T47D (cell line): ENCODE results near the gene TSPO.

Experiments
- DNase-seq, 2 experiments: peaks; one replicate each; pipeline versions ENCODE4 v3.0.0 to v3.0.0-alpha.2; 2011 to 2012; ENCODE audit warnings: low read depth in 1 of 2, low spot score in 1 of 2
- JUND ChIP-seq: IDR thresholded peaks from 2 replicates; pipeline ENCODE4 v1.6.1; 2012; ENCODE audit warnings: low read depth
- in situ Hi-C: cut with HindIII; loops from 2 replicates; pipeline ENCODE4 v1.10.0; 2016; ENCODE audit warnings: low sequenced_read_pairs, low pct_unique_long_range_greater_than_20kb

Gene TSPO

GRCh38 chr22:43197271-43197941, 46.0 kb downstream of the TSPO start:
- no peak for TF ChIP-seq JUND
- peak in 1 of 2 experiments; percentile 49 for DNase-seq

GRCh38 chr22:43198126-43198525, 46.8 kb downstream of the TSPO start:
- no peak for DNase-seq
- in situ Hi-C loops = no loop called here
- TF ChIP-seq JUND = no peak

More at GRCh38 chr22:43197271-43197941, 46.0 kb downstream of the TSPO start:
- in situ Hi-C loops = no loop called here

GRCh38 chr22:43198936-43199335, 47.6 kb downstream of the TSPO start:
- TF ChIP-seq JUND = no peak
- in situ Hi-C loops = no loop called here
- DNase-seq = no peak

- no peak for DNase-seq
- no peak for TF ChIP-seq JUND
- in situ Hi-C loops = no loop called here
Observed at GRCh38 chr22:43199541-43199940, 48.2 kb downstream of the TSPO start.

GRCh38 chr22:43200031-43200430, 48.7 kb downstream of the TSPO start:
- in situ Hi-C loops = no loop called here
- DNase-seq = no peak
- TF ChIP-seq JUND = no peak

- in situ Hi-C loops = no loop called here
- DNase-seq = no peak
- TF ChIP-seq JUND = no peak
Observed at GRCh38 chr22:43200555-43200954, 49.2 kb downstream of the TSPO start.

GRCh38 chr22:43201486-43202219, 50.3 kb downstream of the TSPO start:
- DNase-seq = no peak
- no peak for TF ChIP-seq JUND
- in situ Hi-C loops = no loop called here

- DNase-seq = no peak
- TF ChIP-seq JUND = no peak
- in situ Hi-C loops = no loop called here
Observed at GRCh38 chr22:43202326-43202725, 51.0 kb downstream of the TSPO start.

GRCh38 chr22:43202756-43203410, 51.5 kb downstream of the TSPO start:
- in situ Hi-C loops = no loop called here
- TF ChIP-seq JUND = no peak
- DNase-seq = no peak

- TF ChIP-seq JUND = no peak
- DNase-seq = no peak
- in situ Hi-C loops = no loop called here
Observed at GRCh38 chr22:43203471-43203981, 52.2 kb downstream of the TSPO start.

- no peak for DNase-seq
- in situ Hi-C loops = no loop called here
- TF ChIP-seq JUND = no peak
Observed at GRCh38 chr22:43205261-43205691, 53.9 kb downstream of the TSPO start.

- in situ Hi-C loops = no loop called here
- no peak for TF ChIP-seq JUND
- no peak for DNase-seq
Observed at GRCh38 chr22:43205748-43206508, 54.6 kb downstream of the TSPO start.
